ENCODE results near the gene FBLN1.

The FBLN1 gene

GRCh38 chr22:45644714-45645113, 142.0 kb downstream of the FBLN1 start:
- DNase-seq: no peak

GRCh38 chr22:45645150-45645525, 142.5 kb downstream of the FBLN1 start:
- DNase-seq: no peak

- DNase-seq: peak in 1 of 2 experiments; percentile 30
Observed at GRCh38 chr22:45645526-45646414, 143.1 kb downstream of the FBLN1 start.

- DNase-seq: no peak
Observed at GRCh38 chr22:45647532-45648225, 145.0 kb downstream of the FBLN1 start.

- no peak for DNase-seq
Observed at GRCh38 chr22:45648301-45649117, 145.8 kb downstream of the FBLN1 start.

GRCh38 chr22:45649809-45650208, 147.1 kb downstream of the FBLN1 start:
- DNase-seq: no peak

- DNase-seq: no peak
Observed at GRCh38 chr22:45650721-45651120, 148.0 kb downstream of the FBLN1 start.

All from SW 1271 (cell line).